SK-N-SH (cell line): ENCODE measurements around the gene KRAS. TPM values are rescaled to one million over a fixed set of nuclear protein-coding genes. Genes with fewer than 3 reads are reported as not detected.

ENCODE experiments used
- CTCF ChIA-PET: fragments of 300-600, 350-600 bp; formaldehyde crosslinking; extraction: SDS; loops from one replicate; lab custom pipeline; 2021; lab: Yijun Ruan, JAX
- POLR2A ChIA-PET: fragments of 350-600 bp; sonication (Branson Sonifier 250); formaldehyde crosslinking; extraction: SDS; loops from one replicate; lab custom pipeline; 2020; ENCODE audit warnings: antibody characterized with exemption, inconsistent platforms; lab: Yijun Ruan, JAX
- DNase-seq: peaks from one replicate; pipeline ENCODE4 v3.0.0; 2012
- H2AFZ ChIP-seq: fragments of 200-600 bp; sonication (generic); 2 replicates; pipeline ENCODE4 v1.8.1; 2016; ENCODE audit warnings: antibody characterized with exemption, mild to moderate bottlenecking, low read depth
- H3F3A ChIP-seq: fragments of 200-600 bp; sonication (generic); replicated peaks from 2 replicates; pipeline ENCODE3; 2016; ENCODE audit warnings: antibody characterized with exemption, mild to moderate bottlenecking; ENCODE audit not compliant: insufficient read depth
- H3K27ac ChIP-seq, 2 experiments: fragments of 200-500 bp in 1 of 2; fragments of 200-600 bp in 1 of 2; sonication (Bioruptor generic) in 1 of 2; sonication (generic), shearing (Covaris generic) in 1 of 2; 2 replicates each; pipeline versions ENCODE4 v1.5.1 to v1.6.1; 2014 to 2016; ENCODE audit warnings: low read depth in 2 of 2, inconsistent platforms in 1 of 2, low read length in 1 of 2, mild to moderate bottlenecking in 1 of 2, mixed read lengths in 1 of 2
- H3K27me3 ChIP-seq: fragments of 200-600 bp; sonication (generic), shearing (Covaris generic); 2 replicates; pipeline ENCODE4 v1.6.1; 2016; ENCODE audit warnings: mixed run types; ENCODE audit not compliant: insufficient read depth
- H3K36me3 ChIP-seq, 2 experiments: fragments of 200-500 bp in 1 of 2; fragments of 200-600 bp in 1 of 2; sonication (Bioruptor generic) in 1 of 2; sonication (generic) in 1 of 2; replicated peaks in 1 of 2; 2 replicates each; pipeline versions ENCODE3 to v1.5.1; 2014 to 2016; ENCODE audit warnings: low read length in 1 of 2, mild to moderate bottlenecking in 1 of 2; ENCODE audit not compliant: insufficient read depth in 2 of 2, control insufficient read depth in 1 of 2
- H3K4me1 ChIP-seq, 2 experiments: fragments of 200-500 bp in 1 of 2; fragments of 200-600 bp in 1 of 2; sonication (Bioruptor generic) in 1 of 2; sonication (generic), shearing (Covaris generic) in 1 of 2; 2 replicates each; pipeline versions ENCODE4 v1.5.1 to v1.6.1; 2014 to 2016; ENCODE audit warnings: low read depth in 1 of 2, low read length in 1 of 2, mixed run types in 1 of 2; ENCODE audit not compliant: insufficient read depth in 2 of 2, control insufficient read depth in 1 of 2
- H3K4me2 ChIP-seq: fragments of 200-600 bp; sonication (generic), shearing (Covaris generic); 2 replicates; pipeline ENCODE4 v1.6.1; 2017; ENCODE audit warnings: mixed run types
- H3K4me3 ChIP-seq, 2 experiments: fragments of 200-500 bp in 1 of 2; fragments of 200-600 bp in 1 of 2; sonication (Bioruptor generic) in 1 of 2; sonication (generic), shearing (Covaris generic) in 1 of 2; 2 replicates each; pipeline versions ENCODE4 v1.5.1 to v1.8.1; 2014 to 2016; ENCODE audit warnings: low read depth in 2 of 2, inconsistent platforms in 1 of 2, low read length in 1 of 2, mild to moderate bottlenecking in 1 of 2, mixed read lengths in 1 of 2, moderate library complexity in 1 of 2
- H3K79me2 ChIP-seq: fragments of 200-600 bp; sonication (generic); 2 replicates; pipeline ENCODE4 v1.8.1; 2017; ENCODE audit warnings: mild to moderate bottlenecking; ENCODE audit not compliant: insufficient read depth
- H3K9ac ChIP-seq: fragments of 200-600 bp; sonication (generic); 2 replicates; pipeline ENCODE4 v1.6.1; 2017; ENCODE audit warnings: mixed run types
- H3K9me2 ChIP-seq: fragments of 200-600 bp; sonication (generic); 2 replicates; pipeline ENCODE4 v1.6.1; 2017; ENCODE audit warnings: mixed run types
- H3K9me3 ChIP-seq: fragments of 200-600 bp; sonication (generic); 2 replicates; pipeline ENCODE4 v1.6.1; 2017; ENCODE audit warnings: mixed run types, mild to moderate bottlenecking, moderate library complexity
- H4K20me1 ChIP-seq: fragments of 200-600 bp; sonication (generic); 2 replicates; pipeline ENCODE4 v1.6.1; 2017; ENCODE audit warnings: mild to moderate bottlenecking, mixed run types; ENCODE audit not compliant: insufficient read depth
- CHD2 ChIP-seq: fragments of 150-350 bp; IDR thresholded peaks from 2 replicates; pipeline ENCODE4 v1.6.1; 2018; ENCODE audit warnings: low read length; ENCODE audit not compliant: partially characterized antibody
- ELF1 ChIP-seq: IDR thresholded peaks from 2 replicates; pipeline ENCODE4 v1.4.0; 2012
- EP300 ChIP-seq, 2 experiments: IDR thresholded peaks; 2 replicates each; pipeline versions ENCODE4 v1.4.0 to v1.6.1; 2012; ENCODE audit warnings: borderline replicate concordance in 1 of 2, low read depth in 1 of 2, low read length in 1 of 2
- FOXJ3 ChIP-seq: sonication (generic); formaldehyde crosslinking; IDR thresholded peaks from 2 replicates; pipeline ENCODE4 v1.5.1; 2020; ENCODE audit warnings: mild to moderate bottlenecking, missing genetic modification reagents
- GATA2 ChIP-seq: sonication (generic); formaldehyde crosslinking; IDR thresholded peaks from 2 replicates; pipeline ENCODE4 v1.5.0; 2020; ENCODE audit warnings: mild to moderate bottlenecking, missing genetic modification reagents
- IRF3 ChIP-seq: fragments of 150-350 bp; IDR thresholded peaks from 2 replicates; pipeline ENCODE4 v1.6.1; 2016; ENCODE audit warnings: mild to moderate bottlenecking, low read depth, low read length
- MEF2A ChIP-seq: IDR thresholded peaks from 2 replicates; pipeline ENCODE4 v1.4.0; 2012; ENCODE audit warnings: low read depth, borderline replicate concordance
- MXI1 ChIP-seq: IDR thresholded peaks from 2 replicates; pipeline ENCODE4 v1.6.1; 2012; ENCODE audit warnings: mild to moderate bottlenecking, low read depth, low read length, improper control_type of control experiment
- NFIC ChIP-seq: IDR thresholded peaks from 2 replicates; pipeline ENCODE4 v1.4.0; 2012; ENCODE audit warnings: borderline replicate concordance
- NRF1 ChIP-seq: IDR thresholded peaks from 2 replicates; pipeline ENCODE4 v1.6.1; 2012; ENCODE audit warnings: low read depth, mild to moderate bottlenecking, low read length
- PBX3 ChIP-seq: IDR thresholded peaks from 2 replicates; pipeline ENCODE4; 2012
- POLR2AphosphoS5 ChIP-seq: IDR thresholded peaks from 2 replicates; pipeline ENCODE4 v1.6.1; 2012; ENCODE audit warnings: low read depth, low read length
- RAD21 ChIP-seq: IDR thresholded peaks from 2 replicates; pipeline ENCODE4 v1.6.1; 2012; ENCODE audit warnings: mild to moderate bottlenecking, low read length
- REST ChIP-seq: IDR thresholded peaks from 2 replicates; pipeline ENCODE4 v1.6.1; 2012; ENCODE audit warnings: mild to moderate bottlenecking, low read depth, low read length, moderate library complexity
- SMC3 ChIP-seq: IDR thresholded peaks from 2 replicates; pipeline ENCODE4 v1.6.1; 2012; ENCODE audit warnings: low read depth, low read length, improper control_type of control experiment
- TAF1 ChIP-seq: IDR thresholded peaks from 2 replicates; pipeline ENCODE4 v1.6.1; 2012; ENCODE audit warnings: low read depth, mild to moderate bottlenecking, low read length, moderate library complexity, borderline replicate concordance
- TCF12 ChIP-seq: IDR thresholded peaks from 2 replicates; pipeline ENCODE4 v1.4.0; 2012
- USF1 ChIP-seq: IDR thresholded peaks from 2 replicates; pipeline ENCODE4 v1.4.0; 2012; ENCODE audit warnings: low read depth, borderline replicate concordance
- USF2 ChIP-seq: fragments of 150-350 bp; IDR thresholded peaks from 2 replicates; pipeline ENCODE4 v1.6.1; 2017; ENCODE audit warnings: antibody characterized with exemption, low read length, low read depth, borderline replicate concordance
- whole genome bisulfite sequencing: methylation state at CpG from one replicate; pipeline ENCODE4 v1.1.6; 2017; ENCODE audit warnings: low lambda C conversion rate; 5-methylcytosine and 5-hydroxymethylcytosine counted together
- polyA plus RNA-seq, 3 experiments: library from polyadenylated mRNA; depleted of rRNA; stranded (reverse); fragments of >200 nt; gene quantifications; 2 replicates each; pipeline ENCODE4 v1.2.3, GENCODE V29; 2012

KRAS gene
- polyA plus RNA-seq, 1 of the 3 experiments (the other 2 are of a cell fraction) = 8.0 TPM

GRCh38 chr12:25295361-25295760 is 44.6 kb upstream of the KRAS start:
- Histone ChIP-seq H3K4me3 (no peak overlapping the region), H3F3A (no peaks in the 10 kb centered on the region), H3K79me2 (no peaks in the 10 kb centered on the region), H3K4me1 (no peaks in the 10 kb centered on the region; a peak in 1 of 4 replicates), H4K20me1 (no peaks in the 10 kb centered on the region), H3K27me3 (no peaks in the 10 kb centered on the region), H2AFZ (peak overlapping the region; percentile 75), H3K9me2 (no peaks in the 10 kb centered on the region), H3K4me2 (no peak overlapping the region), H3K9me3 (no peaks in the 10 kb centered on the region), H3K9ac (no peak overlapping the region), H3K27ac (peak overlapping the region in 1 of 2 experiments; percentile 39; a peak in 1 of 4 replicates), H3K36me3 (no peaks in the 10 kb centered on the region)
- ChIA-PET POLR2A (no interaction called here), CTCF (interaction anchor here (0.6 to 1.2 kb wide), 2 partner anchors 10 to 70 kb away, joined by 3 read pairs; no protein-coding TSS in a partner anchor)
- WGBS = 72% methylated on average over 2 of the region's 2 CpGs
- DNase-seq = no peak
- peak; percentile 56 for TF ChIP-seq TCF12
- TF ChIP-seq GATA2 (CRISPR knock-in tag) = no peak
- TF ChIP-seq MXI1 = no peak

GRCh38 chr12:25293653-25294052 is 42.9 kb upstream of the KRAS start:
- Histone ChIP-seq H3K9me2 (no peaks in the 10 kb centered on the region), H3K4me2 (no peak overlapping the region), H3K79me2 (no peaks in the 10 kb centered on the region), H3K36me3 (no peaks in the 10 kb centered on the region), H3K27me3 (no peaks in the 10 kb centered on the region), H2AFZ (no peak overlapping the region), H3K4me3 (no peak overlapping the region), H3K9me3 (0 out of 2 replicates have a peak, but pooled peaks cover 4% of the 10 kb centered on the region), H3K27ac (no peak overlapping the region), H3F3A (no peaks in the 10 kb centered on the region), H3K9ac (no peak overlapping the region), H3K4me1 (no peaks in the 10 kb centered on the region; a peak in 1 of 4 replicates), H4K20me1 (no peaks in the 10 kb centered on the region)
- CTCF ChIA-PET = interaction anchor here (0.6 to 1.3 kb wide), 2 partner anchors 21 to 52 kb away, joined by 3 to 6 read pairs; no protein-coding TSS in a partner anchor
- DNase-seq = no peak
- POLR2A ChIA-PET = no interaction called here
- WGBS = 88% methylated on average over 2 of the region's 2 CpGs
- TF ChIP-seq RAD21 = no peak
- no peak for TF ChIP-seq NRF1
- TF ChIP-seq USF1 = no peak
- TF ChIP-seq CHD2 = no peak
- no peak for TF ChIP-seq FOXJ3 (CRISPR knock-in tag)
- no peak for TF ChIP-seq USF2
- no peak for TF ChIP-seq ELF1
- no peak for TF ChIP-seq POLR2AphosphoS5
- TF ChIP-seq TAF1 = no peak
- TF ChIP-seq MEF2A = no peak
- no peak for TF ChIP-seq IRF3
- TF ChIP-seq PBX3 = no peak
- TF ChIP-seq REST = no peak
- no peak for TF ChIP-seq NFIC
- no peak for TF ChIP-seq SMC3
- no peak for TF ChIP-seq EP300 (IDR thresholded peaks at IDR 0.05; ENCODE audit: borderline replicate concordance in 1 of 2, low read depth in 1 of 2, low read length in 1 of 2)
